ENCODE measurements around the gene SSUH2. TPM values are rescaled to one million over a fixed set of nuclear protein-coding genes. Genes with fewer than 3 reads are reported as not detected.
"Not testable (repeated sequence)": the region's sequence is repeated elsewhere in the genome, so short reads cannot be mapped to it uniquely, and the experiment has no call there.

Gene SSUH2
- total RNA-seq, 4 donors from 2014 or later = 0.13 to 0.19 TPM; not detected in 2

GRCh38 chr3:8678751-8679150, 34.2 kb upstream of the SSUH2 start:
- H3K9me3 ChIP-seq = no peaks in the 10 kb centered on the region
- intact Hi-C loops (cut with DNase I) = no loop called here
- H3K4me1 ChIP-seq = no peaks in the 10 kb centered on the region
- no peak overlapping the region for H3K4me3 ChIP-seq
- H3K27ac ChIP-seq = no peak overlapping the region
- no peak for DNase-seq
- no peak for TF ChIP-seq POLR2A (IDR thresholded peaks at IDR 0.05)
- TF ChIP-seq, protein P1, sequence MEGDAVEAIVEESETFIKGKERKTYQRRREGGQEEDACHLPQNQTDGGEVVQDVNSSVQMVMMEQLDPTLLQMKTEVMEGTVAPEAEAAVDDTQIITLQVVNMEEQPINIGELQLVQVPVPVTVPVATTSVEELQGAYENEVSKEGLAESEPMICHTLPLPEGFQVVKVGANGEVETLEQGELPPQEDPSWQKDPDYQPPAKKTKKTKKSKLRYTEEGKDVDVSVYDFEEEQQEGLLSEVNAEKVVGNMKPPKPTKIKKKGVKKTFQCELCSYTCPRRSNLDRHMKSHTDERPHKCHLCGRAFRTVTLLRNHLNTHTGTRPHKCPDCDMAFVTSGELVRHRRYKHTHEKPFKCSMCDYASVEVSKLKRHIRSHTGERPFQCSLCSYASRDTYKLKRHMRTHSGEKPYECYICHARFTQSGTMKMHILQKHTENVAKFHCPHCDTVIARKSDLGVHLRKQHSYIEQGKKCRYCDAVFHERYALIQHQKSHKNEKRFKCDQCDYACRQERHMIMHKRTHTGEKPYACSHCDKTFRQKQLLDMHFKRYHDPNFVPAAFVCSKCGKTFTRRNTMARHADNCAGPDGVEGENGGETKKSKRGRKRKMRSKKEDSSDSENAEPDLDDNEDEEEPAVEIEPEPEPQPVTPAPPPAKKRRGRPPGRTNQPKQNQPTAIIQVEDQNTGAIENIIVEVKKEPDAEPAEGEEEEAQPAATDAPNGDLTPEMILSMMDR (IDR thresholded peaks at IDR 0.05) = no peak
- WGBS, 2 donors = no CpG with 5 or more reads among the region's 19 CpGs
- H3K27me3 ChIP-seq = peaks cover 0 to 32% (median 0%) of the 10 kb centered on the region in 4 donors
- no peaks in the 10 kb centered on the region for H3K36me3 ChIP-seq

- 69 to 84% methylated on average over 5 to 6 of the region's 6 CpGs for WGBS, 2 donors
- DNase-seq; H3K36me3 ChIP-seq; intact Hi-C loops (cut with DNase I); H3K27ac ChIP-seq; H3K9me3 ChIP-seq; H3K4me3 ChIP-seq; H3K4me1 ChIP-seq: not testable (repeated sequence)
- H3K27me3 ChIP-seq = peaks cover 0 to 32% (median 0%) of the 10 kb centered on the region in 4 donors
Measured at GRCh38 chr3:8677258-8677657, 32.7 kb upstream of the SSUH2 start.

GRCh38 chr3:8675591-8675990, 31.0 kb upstream of the SSUH2 start:
- intact Hi-C loops (cut with DNase I); H3K4me1 ChIP-seq; H3K27ac ChIP-seq; DNase-seq; H3K36me3 ChIP-seq; H3K4me3 ChIP-seq; H3K9me3 ChIP-seq: not testable (repeated sequence)
- H3K27me3 ChIP-seq = peaks cover 0 to 21% (median 0%) of the 10 kb centered on the region in 4 donors
- 65 to 82% methylated on average over 5 to 7 of the region's 7 CpGs for WGBS, 2 donors

DNA sequence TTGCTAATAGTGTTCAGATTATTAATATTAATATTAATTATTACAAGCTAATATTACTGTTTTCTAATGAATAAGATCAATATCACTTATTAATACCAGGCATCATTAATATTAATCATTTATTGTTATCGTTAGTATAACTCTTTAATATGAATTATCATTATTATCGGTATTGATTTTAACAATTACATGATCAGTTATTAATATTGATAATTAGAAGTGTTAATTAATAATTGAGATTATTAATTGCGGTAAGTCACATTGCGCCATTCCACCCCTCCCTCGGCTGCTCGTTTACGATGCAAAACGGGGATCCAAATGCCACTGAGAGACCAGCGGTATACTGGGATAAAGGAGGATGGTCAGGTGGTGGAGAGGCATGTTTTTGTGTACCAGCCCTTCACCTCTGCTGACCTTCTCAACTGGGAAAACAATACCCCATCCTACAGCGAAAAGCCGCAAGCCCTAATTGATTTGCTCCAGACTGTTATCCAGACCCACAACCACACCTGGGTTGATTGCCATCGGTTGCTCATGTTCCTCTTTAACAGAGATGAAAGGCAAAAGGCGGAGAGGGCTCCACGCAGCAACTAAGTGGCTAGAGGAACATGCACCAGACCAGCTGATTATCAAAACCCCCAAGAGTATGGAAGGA, 28.6 kb upstream of the SSUH2 start:
- H3K27ac ChIP-seq = no peak overlapping the region
- no peak for DNase-seq
- no peaks in the 10 kb centered on the region for H3K9me3 ChIP-seq
- intact Hi-C loops (cut with DNase I) = no loop called here
- TF ChIP-seq, protein P1 (IDR thresholded peaks at IDR 0.05) = no peak
- TF ChIP-seq POLR2A (IDR thresholded peaks at IDR 0.05) = no peak
- H3K4me1 ChIP-seq = no peaks in the 10 kb centered on the region
- no peaks in the 10 kb centered on the region for H3K36me3 ChIP-seq
- 83 to 88% methylated on average over 13 to 14 of the region's 14 CpGs for WGBS, 2 donors
- peaks cover 0 to 7% (median 0%) of the 10 kb centered on the region in 4 donors for H3K27me3 ChIP-seq
- H3K4me3 ChIP-seq = no peak overlapping the region

- no peaks in the 10 kb centered on the region for H3K36me3 ChIP-seq
- intact Hi-C loops (cut with DNase I) = no loop called here
- no peak overlapping the region for H3K4me3 ChIP-seq
- no peaks in the 10 kb centered on the region for H3K9me3 ChIP-seq
- no peaks in the 10 kb centered on the region for H3K27me3 ChIP-seq
- H3K27ac ChIP-seq = no peak overlapping the region
- no peak for TF ChIP-seq POLR2A (IDR thresholded peaks at IDR 0.05)
- TF ChIP-seq, protein P1 (IDR thresholded peaks at IDR 0.05) = no peak
- WGBS, 2 donors = 82 to 83% methylated on average over 2 of the region's 2 CpGs
- DNase-seq = no peak
- no peaks in the 10 kb centered on the region for H3K4me1 ChIP-seq
Measured at GRCh38 chr3:8669019-8669418, 24.4 kb upstream of the SSUH2 start.

GRCh38 chr3:8668216-8668615, 23.6 kb upstream of the SSUH2 start:
- intact Hi-C loops (cut with DNase I) = no loop called here
- no peaks in the 10 kb centered on the region for H3K27me3 ChIP-seq
- no peaks in the 10 kb centered on the region for H3K9me3 ChIP-seq
- DNase-seq = no peak
- TF ChIP-seq POLR2A (IDR thresholded peaks at IDR 0.05) = no peak
- TF ChIP-seq, protein P1 (IDR thresholded peaks at IDR 0.05) = no peak
- no peaks in the 10 kb centered on the region for H3K4me1 ChIP-seq
- H3K36me3 ChIP-seq = no peaks in the 10 kb centered on the region
- no peak overlapping the region for H3K4me3 ChIP-seq
- H3K27ac ChIP-seq = no peak overlapping the region

All from esophagus squamous epithelium (tissue), 5 donors.